ENCODE measurements around the gene GPX8. TPM values are rescaled to one million over a fixed set of nuclear protein-coding genes. Genes with fewer than 3 reads are reported as not detected.
A peak's percentile ranks its signal among the peaks of the same experiment; 100 is the strongest.

Gene GPX8, protein sequence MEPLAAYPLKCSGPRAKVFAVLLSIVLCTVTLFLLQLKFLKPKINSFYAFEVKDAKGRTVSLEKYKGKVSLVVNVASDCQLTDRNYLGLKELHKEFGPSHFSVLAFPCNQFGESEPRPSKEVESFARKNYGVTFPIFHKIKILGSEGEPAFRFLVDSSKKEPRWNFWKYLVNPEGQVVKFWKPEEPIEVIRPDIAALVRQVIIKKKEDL
- total RNA-seq, result 10 to 100 TPM; 26.1 to 49.9 TPM
- long read RNA-seq, donor 1, partial matches to known transcripts, result 1 of 13 reads
- long read RNA-seq, donor 1, other reads (novel, unspliced or antisense), result 5 of 13 reads
- long read RNA-seq, donor 2, transcript GPX8-203 (3 exons, 1,411 nt), result major isoform, 9 of 18 reads
- long read RNA-seq, donor 2, transcript GPX8-201 (2 exons, 3,245 nt), result minor isoform, 5 of 18 reads
- long read RNA-seq, donor 2, partial matches to known transcripts, result 1 of 18 reads
- long read RNA-seq, donor 2, other reads (novel, unspliced or antisense), result 1 of 18 reads

GRCh38 chr5:55159763-55160492 is at the start of gene GPX8:
Gene GPX8 (plus strand): TSS chr5:55160171. CDS start chr5:55160193, 22 bp downstream.
- intact Hi-C loops (cut with DNase I), result loop anchor here in 1 of 2 donors (10.0 kb wide), 1 partner anchor 255 kb away; no protein-coding TSS in a partner anchor

GRCh38 chr5:55110217-55110616 is 49.8 kb upstream of the GPX8 start:
- intact Hi-C loops (cut with DNase I), result no loop called here
- DNase-seq (ENCODE audit: low spot score), result no peak

More at GRCh38 chr5:55159763-55160492, at the start of gene GPX8:
- DNase-seq (ENCODE audit: low spot score), result no peak

- intact Hi-C loops (cut with DNase I), result no loop called here
- DNase-seq (ENCODE audit: low spot score), result no peak
Observed at GRCh38 chr5:55113327-55113726, 46.6 kb upstream of the GPX8 start.

DNA sequence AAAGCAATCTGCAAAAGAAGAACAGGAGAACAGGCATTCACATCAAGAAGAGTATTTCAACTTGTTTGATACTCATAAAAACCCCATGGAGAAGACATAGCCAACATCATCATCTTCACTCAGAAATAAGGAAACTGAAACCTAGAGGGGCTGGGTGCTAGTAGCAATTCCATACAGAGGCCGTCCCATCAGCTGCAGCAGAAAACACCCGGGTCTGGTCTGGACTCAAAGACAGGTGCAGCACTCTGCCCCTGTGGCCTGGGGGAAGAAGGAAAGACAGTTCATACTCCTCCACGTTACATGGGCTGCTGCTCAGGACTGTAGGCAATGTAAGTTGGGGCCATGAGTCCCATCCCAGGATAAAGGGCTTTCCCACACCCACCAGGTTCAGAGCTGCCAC is 45.9 kb upstream of the GPX8 start:
- no peak for DNase-seq (ENCODE audit: low spot score)
- intact Hi-C loops (cut with DNase I), result no loop called here

- no peak for DNase-seq (ENCODE audit: low spot score)
- intact Hi-C loops (cut with DNase I), result no loop called here
Observed at GRCh38 chr5:55123365-55123764, 36.6 kb upstream of the GPX8 start.

DNA sequence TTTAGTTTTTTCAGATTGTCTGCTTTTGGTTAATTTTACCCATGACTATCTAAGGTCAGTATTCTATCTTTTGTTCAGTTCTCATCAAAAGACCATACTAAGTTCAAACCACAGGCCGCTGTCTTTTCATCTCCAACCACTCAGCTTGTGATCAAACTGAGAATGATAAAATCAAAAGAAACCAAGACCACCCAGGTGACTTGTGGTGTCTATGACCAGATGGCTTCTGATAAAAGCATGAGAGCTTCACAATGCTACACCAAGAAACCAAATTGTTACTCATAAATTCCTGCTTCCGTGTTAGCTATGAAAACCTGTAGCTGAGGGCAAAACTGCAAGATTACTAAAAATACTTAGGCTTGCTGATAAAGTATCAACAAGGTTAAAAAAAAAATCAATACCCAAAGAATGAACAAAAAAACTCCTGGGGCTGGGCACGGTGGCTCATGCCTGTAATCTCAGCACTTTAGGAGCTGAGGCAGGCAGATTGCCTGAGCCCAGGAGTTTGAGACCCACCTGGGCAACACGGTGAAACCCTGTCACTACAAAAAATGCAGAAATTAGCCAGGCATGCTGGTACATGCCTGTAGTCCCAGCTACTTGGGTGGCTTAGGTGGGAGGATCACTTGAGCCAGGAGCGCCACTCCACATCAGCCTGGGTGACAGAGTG is 25.8 kb upstream of the GPX8 start:
- no peak for DNase-seq (ENCODE audit: low spot score)
- intact Hi-C loops (cut with DNase I), result no loop called here

GRCh38 chr5:55136521-55136920 is 23.4 kb upstream of the GPX8 start:
- intact Hi-C loops (cut with DNase I), result no loop called here
- no peak for DNase-seq (ENCODE audit: low spot score)

GRCh38 chr5:55140908-55141665 is 18.9 kb upstream of the GPX8 start:
- intact Hi-C loops (cut with DNase I), result loop anchor here in 1 of 2 donors (10.0 kb wide), 2 partner anchors 186 to 236 kb away; no protein-coding TSS in a partner anchor
- DNase-seq (ENCODE audit: low spot score), result no peak

GRCh38 chr5:55141945-55142690 is 17.9 kb upstream of the GPX8 start:
- intact Hi-C loops (cut with DNase I), result loop anchor here in 1 of 2 donors (10.0 kb wide), 2 partner anchors 187 to 237 kb away; no protein-coding TSS in a partner anchor
- no peak for DNase-seq (ENCODE audit: low spot score)

GRCh38 chr5:55143624-55144023 is 16.3 kb upstream of the GPX8 start:
- intact Hi-C loops (cut with DNase I), result loop anchor here in 1 of 2 donors (10.0 kb wide), 2 partner anchors 189 to 239 kb away; no protein-coding TSS in a partner anchor
- DNase-seq (ENCODE audit: low spot score), result no peak

DNA sequence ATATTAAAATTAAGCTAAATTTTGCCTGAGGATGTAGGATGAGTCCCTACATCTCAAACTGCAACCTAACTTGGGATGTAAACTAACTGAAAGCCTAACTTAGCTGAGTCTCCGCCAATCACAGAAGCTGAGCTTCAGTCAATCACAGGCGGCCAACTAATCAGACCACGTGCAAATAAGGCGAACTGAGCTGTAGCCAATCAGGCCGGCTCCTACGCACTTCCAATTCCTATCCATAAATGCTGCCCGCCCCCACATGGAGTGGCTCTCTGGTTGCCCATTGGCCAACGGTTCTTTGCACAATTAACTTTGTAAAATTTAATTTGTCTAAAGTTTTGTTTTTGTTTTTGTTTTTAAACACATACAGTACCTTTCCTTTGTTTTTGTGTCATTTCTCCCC is 13.9 kb upstream of the GPX8 start:
- DNase-seq (ENCODE audit: low spot score), result no peak
- intact Hi-C loops (cut with DNase I), result loop anchor here in 1 of 2 donors (10.0 kb wide), 2 partner anchors 191 to 241 kb away; no protein-coding TSS in a partner anchor

- DNase-seq (ENCODE audit: low spot score), result peak; percentile 88
Observed at GRCh38 chr5:55146543-55147151, 13.3 kb upstream of the GPX8 start.

DNA sequence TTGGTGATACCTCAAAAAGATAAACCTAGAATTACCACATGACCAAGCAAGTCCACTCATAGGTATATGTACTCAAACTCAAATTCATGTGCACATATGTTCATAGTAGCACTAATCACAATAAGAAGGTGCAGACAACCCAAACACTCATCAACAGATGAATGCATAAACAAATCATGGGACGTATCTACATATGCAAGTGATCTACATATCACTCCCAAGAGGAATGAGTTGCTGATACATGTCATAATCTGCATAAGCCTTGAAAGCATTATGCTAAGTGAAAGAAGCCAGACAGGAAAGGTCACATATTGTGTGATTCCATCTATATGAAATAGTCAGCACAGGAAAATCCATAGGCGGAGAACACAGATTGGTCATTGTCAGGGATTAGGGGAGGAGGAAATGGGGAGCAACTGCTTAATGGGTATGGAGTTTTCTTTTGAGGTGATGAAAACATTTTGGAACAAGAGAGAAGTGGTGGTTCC is 10.6 kb upstream of the GPX8 start:
- intact Hi-C loops (cut with DNase I), result loop anchor here in 1 of 2 donors (10.0 kb wide), 2 partner anchors 195 to 245 kb away; no protein-coding TSS in a partner anchor
- no peak for DNase-seq (ENCODE audit: low spot score)

More at GRCh38 chr5:55146543-55147151, 13.3 kb upstream of the GPX8 start:
- intact Hi-C loops (cut with DNase I), result loop anchor here in 1 of 2 donors (10.0 kb wide), 2 partner anchors 192 to 242 kb away; no protein-coding TSS in a partner anchor

- intact Hi-C loops (cut with DNase I), result loop anchor here in 1 of 2 donors (10.0 kb wide), 1 partner anchor 247 kb away; no protein-coding TSS in a partner anchor
- no peak for DNase-seq (ENCODE audit: low spot score)
Observed at GRCh38 chr5:55151923-55152842, 7.8 kb upstream of the GPX8 start.

DNA sequence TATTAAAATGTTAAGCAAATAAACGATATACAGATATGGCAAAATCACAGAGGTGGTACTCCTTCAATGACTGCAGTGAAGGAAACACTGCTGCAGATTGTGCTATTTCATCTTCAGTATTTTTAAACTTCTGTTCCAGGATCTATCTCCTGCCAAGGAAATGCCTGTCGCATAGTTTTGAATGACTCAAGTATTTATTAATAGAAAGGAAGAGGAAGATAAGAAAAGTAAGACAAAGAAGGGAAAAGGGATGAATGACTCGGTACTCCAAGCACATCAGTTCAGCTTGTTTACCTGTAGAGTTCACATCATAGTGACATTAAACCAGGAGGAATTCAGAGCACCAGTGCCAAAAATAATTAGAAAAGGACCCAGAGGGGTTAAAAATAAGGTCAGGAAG is 5.1 kb upstream of the GPX8 start:
- intact Hi-C loops (cut with DNase I), result loop anchor here in 1 of 2 donors (10.0 kb wide), 1 partner anchor 250 kb away; no protein-coding TSS in a partner anchor
- no peak for DNase-seq (ENCODE audit: low spot score)
